ENCODE data around the gene ANKRD37. TPM values are rescaled to one million over a fixed set of nuclear protein-coding genes. Genes with fewer than 3 reads are reported as not detected.

The ANKRD37 gene
- total and polyA plus RNA-seq, 9 of the 15 experiments (the other 6 are each of a cell fraction or from before 2014, with no cell fraction given) = 1.3 to 53.7 (median 3.6) TPM

DNA sequence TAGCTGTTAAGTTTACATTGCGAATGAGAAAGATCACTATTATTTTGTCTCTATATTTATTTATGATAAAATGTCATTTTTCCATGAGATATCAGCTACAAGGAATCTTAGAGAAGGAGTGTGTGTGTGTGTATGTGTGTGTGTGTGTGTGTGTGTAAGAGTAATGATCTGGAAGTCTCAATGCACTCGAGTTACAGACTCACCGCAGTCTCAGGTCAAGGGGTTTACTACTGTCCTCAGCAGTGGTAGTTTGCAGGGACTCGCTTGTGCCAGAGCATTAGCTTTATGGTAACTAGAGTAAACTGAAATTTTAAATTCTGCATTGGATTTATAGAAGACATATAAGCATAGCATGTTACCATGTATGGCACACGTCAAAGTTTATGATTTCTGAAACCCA, 31.8 kb upstream of the ANKRD37 start:
- CTCF ChIA-PET (ENCODE audit: low intra/inter-chr PET ratio) = no interaction called here
- intact Hi-C loops (cut with micrococcal nuclease) = no loop called here

DNA sequence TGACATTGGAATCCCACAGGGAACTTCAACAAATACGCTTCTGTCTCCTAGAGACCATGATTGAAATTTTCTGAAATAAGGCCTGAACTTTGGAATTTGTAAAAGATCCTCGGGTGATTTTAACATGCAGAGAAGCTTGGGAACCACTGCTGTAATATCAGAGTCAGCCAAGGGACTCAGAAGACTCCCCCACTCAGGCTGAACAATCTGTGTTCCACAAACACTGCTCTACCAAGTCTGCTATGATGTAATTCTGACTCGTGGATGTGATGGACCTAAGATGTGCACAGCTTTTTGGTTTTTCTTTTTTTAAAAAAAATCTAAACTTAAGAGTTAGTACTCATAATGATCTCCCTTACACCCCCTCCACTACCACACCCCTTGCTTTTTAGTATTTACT, 26.9 kb upstream of the ANKRD37 start:
- Histone ChIP-seq H3K27ac (ENCODE audit: extremely low read depth, low read depth, low read length) (no peak overlapping the region), H3K79me2 (ENCODE audit: control insufficient read depth, insufficient read depth, low read length) (no peaks in the 10 kb centered on the region), H3K4me3 (no peak overlapping the region), H4K20me1 (replicated peaks; ENCODE audit: control insufficient read depth, insufficient read depth, low read length) (no peaks in the 10 kb centered on the region), H3K9me3 (replicated peaks; ENCODE audit: control insufficient read depth, insufficient read depth, low read depth, low read length) (no peaks in the 10 kb centered on the region), H3K9ac (ENCODE audit: insufficient read depth in 1 of 2, low read depth in 2 of 2, low read length in 2 of 2) (no peak overlapping the region), H2AFZ (ENCODE audit: low read depth, low read length) (no peak overlapping the region), H3K36me3 (ENCODE audit: control insufficient read depth, insufficient read depth, low read length) (peaks cover 4% of the 10 kb centered on the region; the same call in 1 of the 3 replicates), H3K4me1 (replicated peaks in 1 of 2; ENCODE audit: control insufficient read depth in 2 of 2, insufficient read depth in 2 of 2, low read length in 2 of 2) (peaks cover 0 to 10% of the 10 kb centered on the region in 2 experiments; a peak in 3 of 5 replicates), H3K4me2 (ENCODE audit: insufficient read depth, low read length) (no peak overlapping the region), H3K9me1 (ENCODE audit: control insufficient read depth, insufficient read depth, low read length) (no peaks in the 10 kb centered on the region), H3K27me3 (ENCODE audit: control insufficient read depth in 2 of 2, insufficient read depth in 2 of 2, low read length in 2 of 2) (no peaks in the 10 kb centered on the region)
- BruUV-seq (replicated peaks) = no TSS peak
- POLR2A ChIA-PET = interaction anchor here (1.4 kb wide), 1 partner anchor 12 kb away, joined by 4 read pairs; no protein-coding TSS in a partner anchor
- DNase-seq (ENCODE audit: extremely low read depth in 1 of 4, low spot score in 3 of 4) (no peak), FAIRE-seq (no peak), ATAC-seq (no peak)
- intact Hi-C loops (cut with micrococcal nuclease) (no loop called here), in situ Hi-C loops (cut with MboI) (no loop called here)
- CTCF ChIA-PET (ENCODE audit: low intra/inter-chr PET ratio) = no interaction called here
- WGBS (ENCODE audit: insufficient coverage, low coverage, missing lambda C conversion rate) = 51% methylated on average over 3 of the region's 3 CpGs
- TF ChIP-seq ZZZ3 (IDR thresholded peaks at IDR 0.05) (no peak), YBX1 (IDR thresholded peaks at IDR 0.05) (no peak), ZNF696 (CRISPR knock-in tag; conservative IDR thresholded peaks at IDR 0.05) (no peak), ELF1 (tag; IDR thresholded peaks at IDR 0.05) (no peak), ZNF395 (CRISPR knock-in tag; IDR thresholded peaks at IDR 0.05) (no peak), ZNF780A (CRISPR knock-in tag; IDR thresholded peaks at IDR 0.05) (no peak), TAF15 (IDR thresholded peaks at IDR 0.05; ENCODE audit: low read depth, low read length) (no peak), GABPB2 (CRISPR knock-in tag; conservative IDR thresholded peaks at IDR 0.05) (no peak), PURB (CRISPR knock-in tag; IDR thresholded peaks at IDR 0.05; ENCODE audit: low read depth) (no peak)

More for the DNA sequence above, 31.8 kb upstream of the ANKRD37 start:
- H3K9me3 ChIP-seq (replicated peaks; ENCODE audit: control insufficient read depth, insufficient read depth, low read depth, low read length) = no peaks in the 10 kb centered on the region
- H3K4me2 ChIP-seq (ENCODE audit: insufficient read depth, low read length) = no peak overlapping the region
- DNase-seq (ENCODE audit: extremely low read depth in 1 of 4, low spot score in 3 of 4) (no peak), ATAC-seq (no peak), FAIRE-seq (no peak)
- H3K36me3 ChIP-seq (ENCODE audit: control insufficient read depth, insufficient read depth, low read length) = no peaks in the 10 kb centered on the region; the same call in 2 of the 3 replicates
- WGBS (ENCODE audit: insufficient coverage, low coverage, missing lambda C conversion rate) = 82% methylated on average over 5 of the region's 5 CpGs
- H3K9me1 ChIP-seq (ENCODE audit: control insufficient read depth, insufficient read depth, low read length) = no peaks in the 10 kb centered on the region
- H3K79me2 ChIP-seq (ENCODE audit: control insufficient read depth, insufficient read depth, low read length) = no peaks in the 10 kb centered on the region
- no peaks in the 10 kb centered on the region for H4K20me1 ChIP-seq (replicated peaks; ENCODE audit: control insufficient read depth, insufficient read depth, low read length)
- peaks cover 0 to 6% of the 10 kb centered on the region in 2 experiments; a peak in 3 of 5 replicates for H3K4me1 ChIP-seq (replicated peaks in 1 of 2; ENCODE audit: control insufficient read depth in 2 of 2, insufficient read depth in 2 of 2, low read length in 2 of 2)
- no peak overlapping the region for H3K9ac ChIP-seq (ENCODE audit: insufficient read depth in 1 of 2, low read depth in 2 of 2, low read length in 2 of 2)
- no peaks in the 10 kb centered on the region for H3K27me3 ChIP-seq (ENCODE audit: control insufficient read depth in 2 of 2, insufficient read depth in 2 of 2, low read length in 2 of 2)
- no peak for TF ChIP-seq DMBX1 (CRISPR knock-in tag; IDR thresholded peaks at IDR 0.05; ENCODE audit: borderline replicate concordance)
- BruUV-seq (replicated peaks) = no TSS peak
- no peak overlapping the region for H3K4me3 ChIP-seq
- no peak overlapping the region for H2AFZ ChIP-seq (ENCODE audit: low read depth, low read length)
- no peak overlapping the region for H3K27ac ChIP-seq (ENCODE audit: extremely low read depth, low read depth, low read length)
- in situ Hi-C loops (cut with MboI) = no loop called here
- POLR2A ChIA-PET = interaction anchor here (0.6 to 1.5 kb wide), 2 partner anchors 10 to 31 kb away, joined by 3 to 6 read pairs; partner anchors contain the start of gene LRP2BP

Measured in K562 (cell line).